Heart right ventricle (tissue), 16 donors: ENCODE data around the gene THSD4. TPM values are rescaled to one million over a fixed set of nuclear protein-coding genes. Genes with fewer than 3 reads are reported as not detected.

Experiments
- ATAC-seq, 8 donors: fragments of 200-7000 bp; cut with Tn5 transposase; one replicate each; pipeline ENCODE4 v1.9.1; 2020; ENCODE audit warnings: mild to moderate bottlenecking in 8 of 8, moderate library complexity in 8 of 8, moderate number of reproducible peaks in 1 of 8
- DNase-seq, 2 donors: peaks; one replicate each; pipeline ENCODE4 v3.0.0-alpha.2; 2020
- H3K27ac ChIP-seq, 10 donors: fragments of 200-600 bp; sonication (generic) in 2 of 10; one replicate each; pipeline versions ENCODE4 v1.5.0 to v1.8.0; 2020 to 2022; ENCODE audit warnings: mild to moderate bottlenecking in 3 of 10
- H3K27me3 ChIP-seq, 7 donors: fragments of 200-600 bp; one replicate each; pipeline ENCODE4 v1.8.0; 2021 to 2022; ENCODE audit warnings: mild to moderate bottlenecking in 2 of 7
- H3K36me3 ChIP-seq, 9 donors: fragments of 200-600 bp; sonication (generic) in 1 of 9; one replicate each; pipeline versions ENCODE4 v1.5.0 to v1.8.0; 2020 to 2022; ENCODE audit warnings: mild to moderate bottlenecking in 2 of 9
- H3K4me1 ChIP-seq, 9 donors: fragments of 200-600 bp; sonication (generic) in 1 of 9; one replicate each; pipeline versions ENCODE4 v1.5.0 to v1.8.0; 2020 to 2022; ENCODE audit warnings: mild to moderate bottlenecking in 4 of 9
- H3K4me3 ChIP-seq, 10 donors: fragments of 200-600 bp; sonication (generic) in 2 of 10; one replicate each; pipeline versions ENCODE4 v1.5.0 to v1.8.0; 2020 to 2022; ENCODE audit warnings: mild to moderate bottlenecking in 7 of 10, moderate library complexity in 2 of 10
- H3K9me3 ChIP-seq, 11 donors: fragments of 200-600 bp in 10 of 11; sonication (generic) in 2 of 11; one replicate each; pipeline versions ENCODE4 v1.5.0 to v1.8.0; 2013 to 2022; ENCODE audit warnings: mild to moderate bottlenecking in 2 of 11, control low read depth in 1 of 11, moderate library complexity in 1 of 11
- CTCF ChIP-seq, 9 donors: fragments of 200-600 bp; sonication (generic) in 2 of 9; IDR thresholded peaks; one replicate each; pipeline versions ENCODE4 v1.5.0 to v1.8.0; 2021 to 2022; ENCODE audit warnings: antibody characterized with exemption in 9 of 9, mild to moderate bottlenecking in 5 of 9, moderate library complexity in 1 of 9
- WGBS, 2 donors: extraction: QIAGEN DNeasy Blood & Tissue Kit; methylation state at CpG; one replicate each; pipeline ENCODE4 v1.1.7; 2013; ENCODE audit warnings: inconsistent platforms in 1 of 2; 5-methylcytosine and 5-hydroxymethylcytosine counted together
- intact Hi-C, 10 donors: fragments of 100-400 bp; cut with DNase I; formaldehyde crosslinking; loops; one replicate each; pipeline versions ENCODE4 v1.11.1 to v1.14.2; 2022
- polyA plus RNA-seq, 2 donors: library from polyadenylated mRNA; stranded (reverse); fragments of 200-250 nt; gene quantifications; one replicate each; pipeline ENCODE4 v1.2.3, GENCODE V29; 2013
- total RNA-seq, 10 donors: library from RNA; stranded (reverse); fragmentation: NEBNext Ultra II Directional in 3 of 10; extraction: Animal tissue kit (Norgen Biotek cat#: 25700) in 3 of 10; gene quantifications; one replicate each; pipeline versions ENCODE4 v1.2.1 to v1.2.4, GENCODE V29; 2021 to 2023
- donor health status: Arrhythmogenic right ventricular cardiomyopathy.
- donor health status: ischemic (EF 13 %, LVEDD 7.1; RV severe dilation, severe dysfunction).
- donor health status: healthy with polysubstance abuse.
- donor health status: DM: no; HTN: yes; CAD: no.
- donor health status: DM: no; HTN: no; CAD: no.
- donor health status: ischemic (EF 25% LVEDD 6.9; RV normal size, moderate dysfunction).
- donor health status: ischemic (EF 25% LVEDD 5.7; RV mildly dilated, moderate dysfunction).
- donor health status: healthy.
- donor health status: DM: yes; HTN: yes; CAD: no.
- donor health status: Ischemic cardiomyopathy.
- donor health status: ischemic (EF 35%, LVEDD 5.7; RV mildly dilated, moderate dysfunction).
- donor health status: nonischemic (EF 11% LVEDD 7.7; RV severe dilation, severe dysfunction).
- donor health status: DM: yes; HTN: yes; CAD: no.
- donor health status: PGD.
- donor health status: ischemic (EF 29% LVEDD 5.4; RV normal size, mild dysfunction).
- donor health status: nonischemic (EF 23%, LVEDD 6.1; RV moderate dilation, normal function).

Gene THSD4
- total and polyA plus RNA-seq, 12 donors: 20.8 to 212 (median 139) TPM

DNA sequence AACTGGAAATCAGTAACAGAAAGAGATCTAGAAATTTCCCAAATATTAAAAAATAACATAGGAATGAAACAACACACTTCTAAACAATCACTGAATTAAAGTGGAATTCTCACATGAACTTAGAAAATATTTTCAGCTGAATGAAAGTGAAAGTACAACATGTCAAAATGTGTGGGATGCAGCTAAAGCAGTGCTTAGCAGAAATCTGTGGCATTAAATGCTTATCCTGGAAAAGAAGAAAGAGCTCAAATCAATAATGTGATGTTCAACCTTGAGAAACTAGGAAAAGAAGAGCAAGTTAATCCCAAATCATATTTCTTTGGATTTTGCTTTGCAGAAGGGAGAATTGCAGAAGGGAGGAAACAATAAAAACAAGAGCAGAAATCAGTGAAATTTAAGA, 596.9 kb downstream of the THSD4 start:
- Histone ChIP-seq H3K27me3 (no peaks in the 10 kb centered on the region), H3K9me3 (no peaks in the 10 kb centered on the region), H3K27ac (no peak overlapping the region), H3K36me3 (no peaks in the 10 kb centered on the region), H3K4me1 (peaks cover 5 to 59% (median 35%) of the 10 kb centered on the region in 9 donors), H3K4me3 (no peak overlapping the region)
- no peak for DNase-seq
- ATAC-seq: no peak
- TF ChIP-seq CTCF (IDR thresholded peaks at IDR 0.05): no peak
- intact Hi-C loops: loop anchor here in 3 of 10 donors (5.0 to 10.0 kb wide), 3 partner anchors 50 to 177 kb away; no protein-coding TSS in a partner anchor

GRCh38 chr15:71713191-71713809, 598.0 kb downstream of the THSD4 start:
- Histone ChIP-seq H3K36me3 (no peaks in the 10 kb centered on the region), H3K4me3 (no peak overlapping the region), H3K9me3 (no peaks in the 10 kb centered on the region), H3K27ac (peak overlapping the region in 1 of 10 donors; percentile 2), H3K27me3 (no peaks in the 10 kb centered on the region), H3K4me1 (peaks cover 3 to 51% (median 23%) of the 10 kb centered on the region in 9 donors)
- intact Hi-C loops: loop anchor here in 3 of 10 donors (5.0 to 10.0 kb wide), 3 partner anchors 51 to 178 kb away; no protein-coding TSS in a partner anchor
- DNase-seq: no peak
- peak in 1 of 8 donors; percentile 38 for ATAC-seq
- 84 to 89% methylated on average over 5 of the region's 5 CpGs for WGBS, 2 donors
- TF ChIP-seq CTCF (IDR thresholded peaks at IDR 0.05): no peak

DNA sequence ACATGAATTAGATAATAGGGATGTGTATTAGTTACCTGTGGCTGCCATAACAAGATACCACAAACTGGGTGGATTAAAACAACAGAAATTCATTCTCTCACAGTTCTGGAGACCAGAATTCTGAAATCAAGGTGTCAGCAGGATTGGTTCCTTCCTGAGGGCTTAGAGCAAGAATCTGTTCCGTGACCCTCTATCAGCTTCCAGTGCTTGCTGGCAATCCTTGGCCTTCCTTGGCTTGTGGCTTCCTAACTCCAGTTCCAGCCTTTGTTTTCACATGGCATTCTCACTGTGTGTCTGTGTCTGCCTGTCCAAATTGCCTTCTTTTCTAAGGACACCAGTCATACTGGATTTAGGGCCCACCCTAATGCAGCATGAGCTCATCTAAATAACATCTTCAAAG, 600.6 kb downstream of the THSD4 start:
- Histone ChIP-seq H3K4me1 (peaks cover 0 to 30% (median 14%) of the 10 kb centered on the region in 9 donors), H3K27me3 (no peaks in the 10 kb centered on the region), H3K4me3 (no peak overlapping the region), H3K36me3 (no peaks in the 10 kb centered on the region), H3K27ac (peak overlapping the region in 2 of 10 donors; percentile 12 to 57), H3K9me3 (no peaks in the 10 kb centered on the region)
- ATAC-seq: peak in 4 of 8 donors; percentile 16 to 66 (median 60)
- WGBS, 2 donors: 86 to 93% methylated on average over 1 of the region's 1 CpG
- no peak for TF ChIP-seq CTCF (IDR thresholded peaks at IDR 0.05)
- intact Hi-C loops: loop anchor here in 1 of 10 donors (10.0 kb wide), 1 partner anchor 181 kb away; no protein-coding TSS in a partner anchor
- no peak for DNase-seq

DNA sequence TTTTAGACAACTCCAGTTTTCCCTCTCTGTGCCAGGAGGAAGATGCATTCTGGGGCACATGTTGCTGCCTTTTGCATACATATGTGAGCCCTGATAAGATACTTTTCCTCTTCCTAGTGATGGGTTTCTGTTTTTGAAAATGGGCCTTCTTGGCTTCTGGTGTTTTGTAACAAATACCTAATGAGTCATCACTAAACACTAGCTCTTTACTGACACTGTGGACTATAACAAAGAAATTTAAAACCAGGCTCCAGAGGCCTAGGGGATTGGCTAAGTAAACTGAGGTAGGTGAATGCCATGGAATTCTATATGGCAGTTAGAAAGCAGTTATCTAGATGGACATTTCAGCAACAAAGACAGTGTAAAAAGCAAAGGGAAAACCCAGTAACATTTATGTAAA, 601.7 kb downstream of the THSD4 start:
- Histone ChIP-seq H3K27me3 (no peaks in the 10 kb centered on the region), H3K36me3 (no peaks in the 10 kb centered on the region), H3K9me3 (no peaks in the 10 kb centered on the region), H3K4me1 (peaks cover 0 to 26% (median 10%) of the 10 kb centered on the region in 9 donors), H3K4me3 (no peak overlapping the region), H3K27ac (peak overlapping the region in 2 of 10 donors; percentile 15 to 57)
- DNase-seq: no peak
- intact Hi-C loops: loop anchor here in 1 of 10 donors (10.0 kb wide), 1 partner anchor 182 kb away; no protein-coding TSS in a partner anchor
- no peak for ATAC-seq
- TF ChIP-seq CTCF (IDR thresholded peaks at IDR 0.05): no peak
